A673 (cell line): Measurements from ENCODE around the gene CAPN6.

Source experiments
- CTCF ChIP-seq: fragments of 300-800, 200-600 bp; sonication (generic); conservative IDR thresholded peaks from 2 replicates; pipeline ENCODE4 v1.5.1; 2017; ENCODE audit warnings: low read depth, mild to moderate bottlenecking, antibody characterized with exemption, low read length, moderate library complexity, mixed read lengths
- EZH2 ChIP-seq: fragments of 200-600 bp; sonication (generic); IDR thresholded peaks from 2 replicates; pipeline ENCODE4 v1.6.1; 2017; ENCODE audit warnings: borderline replicate concordance, low read depth, mild to moderate bottlenecking, mixed read lengths, antibody characterized with exemption, low read length; ENCODE audit not compliant: poor library complexity, severe bottlenecking

GRCh38 chrX:111318901-111319300 lies 48.6 kb upstream of the CAPN6 start:
- no peak for TF ChIP-seq CTCF
- no peak for TF ChIP-seq EZH2
